GM19193 (cell line): Measurements from ENCODE around the gene IDH1.

Experiments used
- POLR2A ChIP-seq: IDR thresholded peaks from 4 replicates; pipeline ENCODE4 v1.6.1; 2011; ENCODE audit not compliant: insufficient read depth, insufficient read length; ENCODE audit errors: extremely low read depth

Gene IDH1

DNA sequence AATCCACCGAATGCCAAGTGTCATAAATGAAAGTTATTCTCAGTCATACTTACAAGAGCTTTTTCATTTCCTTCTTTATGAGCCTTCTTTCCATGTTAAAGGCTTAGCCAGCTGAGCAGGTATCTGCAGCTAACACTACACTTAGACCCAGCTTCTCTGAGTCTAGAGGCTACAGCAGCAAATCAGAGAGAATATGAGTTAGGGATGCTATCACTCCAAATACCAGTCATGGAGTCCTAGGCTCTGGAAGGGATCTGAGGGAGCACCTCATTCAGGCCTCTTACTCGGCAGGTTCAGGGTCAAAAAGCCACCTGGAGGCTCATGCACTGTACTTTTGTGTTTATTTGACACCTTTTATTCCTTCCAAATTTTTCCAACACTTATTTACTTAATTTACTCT is 68.0 kb downstream of the IDH1 start:
- no peak for TF ChIP-seq POLR2A

DNA sequence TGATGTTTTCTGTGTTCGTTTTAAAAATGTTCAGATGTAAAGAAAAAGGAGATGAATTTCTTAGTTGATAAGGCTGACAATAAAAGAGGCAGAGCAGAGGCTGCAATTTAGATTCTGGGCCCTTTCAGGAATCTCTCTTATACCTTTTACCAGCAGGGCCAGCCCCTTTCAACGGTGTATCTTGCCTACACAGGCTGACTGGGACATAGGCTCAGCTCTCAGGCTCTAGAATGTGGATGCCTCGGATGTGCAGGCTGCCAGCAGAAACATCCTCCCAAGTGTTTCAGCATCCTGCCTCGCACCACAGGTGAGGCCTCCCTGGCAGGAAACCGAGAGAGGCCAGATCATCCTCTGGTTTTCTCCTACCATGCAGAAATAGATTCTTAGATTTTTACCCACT is 68.4 kb downstream of the IDH1 start:
- TF ChIP-seq POLR2A = no peak
